HG03175 (cell line): Measurements from ENCODE around the gene SNTN.

ENCODE experiments used
- ATAC-seq: cut with Tn5 transposase; IDR thresholded peaks from one replicate; pipeline ENCODE4 v1.9.1; 2021; ENCODE audit warnings: mild to moderate bottlenecking, moderate library complexity; ENCODE audit not compliant: unreplicated experiment

The SNTN gene

GRCh38 chr3:63670544-63670943, 18.1 kb downstream of the SNTN start:
- no peak for ATAC-seq

GRCh38 chr3:63673111-63673510, 20.6 kb downstream of the SNTN start:
- ATAC-seq, result no peak

- no peak for ATAC-seq
Observed at GRCh38 chr3:63674586-63674985, 22.1 kb downstream of the SNTN start.

- ATAC-seq, result no peak
Observed at GRCh38 chr3:63679186-63679585, 26.7 kb downstream of the SNTN start.

GRCh38 chr3:63684081-63684480, 31.6 kb downstream of the SNTN start:
- ATAC-seq, result no peak

GRCh38 chr3:63685340-63685739, 32.9 kb downstream of the SNTN start:
- ATAC-seq, result no peak

GRCh38 chr3:63687278-63688225, 35.1 kb downstream of the SNTN start:
- no peak for ATAC-seq

GRCh38 chr3:63689285-63689684, 36.8 kb downstream of the SNTN start:
- no peak for ATAC-seq

GRCh38 chr3:63693351-63693750, 40.9 kb downstream of the SNTN start:
- no peak for ATAC-seq

GRCh38 chr3:63705092-63705645, 52.7 kb downstream of the SNTN start:
- no peak for ATAC-seq

- ATAC-seq, result no peak
Observed at GRCh38 chr3:63706321-63707085, 54.0 kb downstream of the SNTN start.

GRCh38 chr3:63707731-63708130, 55.3 kb downstream of the SNTN start:
- no peak for ATAC-seq

- ATAC-seq, result no peak
Observed at GRCh38 chr3:63709576-63709975, 57.1 kb downstream of the SNTN start.
